HepG2 (cell line): ENCODE measurements around the gene PRR35. TPM values are rescaled to one million over a fixed set of nuclear protein-coding genes. Genes with fewer than 3 reads are reported as not detected.
A peak's percentile ranks its signal among the peaks of the same experiment; 100 is the strongest.

ENCODE experiments used
- CENPBD1 ChIP-seq: sonication (generic); formaldehyde crosslinking; IDR thresholded peaks from 2 replicates; pipeline ENCODE4 v1.8.0; 2022; ENCODE audit warnings: missing genetic modification reagents, low read depth, mild to moderate bottlenecking, borderline replicate concordance
- ELK4 ChIP-seq: sonication (generic); formaldehyde crosslinking; IDR thresholded peaks from 2 replicates; pipeline ENCODE4 v1.9.0; 2021; ENCODE audit warnings: missing genetic modification reagents, borderline replicate concordance
- FOXO1 ChIP-seq: sonication (generic); formaldehyde crosslinking; IDR thresholded peaks from 2 replicates; pipeline ENCODE4 v1.4.0; 2020; ENCODE audit warnings: missing genetic modification reagents
- GATAD1 ChIP-seq: IDR thresholded peaks from 2 replicates; pipeline ENCODE4 v1.6.1; 2016; ENCODE audit warnings: missing genetic modification reagents, missing compliant biosample characterization
- HDAC2 ChIP-seq: sonication (generic); formaldehyde crosslinking; IDR thresholded peaks from 2 replicates; pipeline ENCODE4 v1.4.0; 2020; ENCODE audit warnings: missing genetic modification reagents
- ISL2 ChIP-seq: sonication (generic); formaldehyde crosslinking; IDR thresholded peaks from 2 replicates; pipeline ENCODE4 v1.5.0; 2020; ENCODE audit warnings: missing genetic modification reagents
- KDM2A ChIP-seq: sonication (generic); formaldehyde crosslinking; IDR thresholded peaks from 2 replicates; pipeline ENCODE4 v1.4.0; 2020; ENCODE audit warnings: low read depth, missing genetic modification reagents, borderline replicate concordance
- MAZ ChIP-seq, 2 experiments: sonication (generic) in 1 of 2; formaldehyde crosslinking in 1 of 2; IDR thresholded peaks; 2 replicates each; pipeline versions ENCODE4 v1.5.0 to v1.6.1; 2012 to 2020; ENCODE audit warnings: low read depth in 2 of 2, mild to moderate bottlenecking in 2 of 2, borderline replicate concordance in 1 of 2, improper control_type of control experiment in 1 of 2, low read length in 1 of 2, missing genetic modification reagents in 1 of 2, moderate library complexity in 1 of 2
- REXO4 ChIP-seq: sonication (generic); formaldehyde crosslinking; IDR thresholded peaks from 2 replicates; pipeline ENCODE4 v1.8.0; 2022; ENCODE audit warnings: missing genetic modification reagents, mild to moderate bottlenecking, borderline replicate concordance
- SKIL ChIP-seq: sonication (generic); formaldehyde crosslinking; IDR thresholded peaks from 2 replicates; pipeline ENCODE4 v1.8.0; 2022; ENCODE audit warnings: missing genetic modification reagents, mild to moderate bottlenecking, moderate library complexity, borderline replicate concordance
- TARDBP ChIP-seq: sonication (generic); formaldehyde crosslinking; IDR thresholded peaks from 2 replicates; pipeline ENCODE4 v1.8.0; 2022; ENCODE audit warnings: mild to moderate bottlenecking, missing genetic modification reagents
- TFE3 ChIP-seq: IDR thresholded peaks from 2 replicates; pipeline ENCODE4 v1.6.1; 2016
- TRIM24 ChIP-seq: sonication (generic); formaldehyde crosslinking; IDR thresholded peaks from 2 replicates; pipeline ENCODE4 v1.8.0; 2022; ENCODE audit warnings: mild to moderate bottlenecking, missing genetic modification reagents
- U2AF1 ChIP-seq: fragments of 200-400 bp; formaldehyde crosslinking; optimal IDR thresholded peaks from 2 replicates; pipeline ENCODE3; 2017; ENCODE audit warnings: mild to moderate bottlenecking, low read depth, low read length
- U2AF2 ChIP-seq: fragments of 200-400 bp; formaldehyde crosslinking; IDR thresholded peaks from 2 replicates; pipeline ENCODE4 v1.6.1; 2017; ENCODE audit warnings: low read depth, mild to moderate bottlenecking, low read length
- ZNF280B ChIP-seq: sonication (generic); formaldehyde crosslinking; IDR thresholded peaks from 2 replicates; pipeline ENCODE4 v1.5.0; 2020; ENCODE audit warnings: missing genetic modification reagents, mild to moderate bottlenecking, borderline replicate concordance
- ZNF30 ChIP-seq: sonication (generic); formaldehyde crosslinking; IDR thresholded peaks from 2 replicates; pipeline ENCODE4 v1.5.0; 2020; ENCODE audit warnings: mild to moderate bottlenecking, missing genetic modification reagents
- ZNF549 ChIP-seq: sonication (generic); formaldehyde crosslinking; IDR thresholded peaks from 2 replicates; pipeline ENCODE4 v1.5.0; 2020; ENCODE audit warnings: missing genetic modification reagents
- ZNF598 ChIP-seq: sonication (generic); formaldehyde crosslinking; IDR thresholded peaks from 2 replicates; pipeline ENCODE4 v1.5.1; 2020; ENCODE audit warnings: mild to moderate bottlenecking, missing genetic modification reagents, borderline replicate concordance
- ZNF607 ChIP-seq: sonication (generic); formaldehyde crosslinking; IDR thresholded peaks from 2 replicates; pipeline ENCODE4 v1.5.1; 2020; ENCODE audit warnings: missing genetic modification reagents, mild to moderate bottlenecking, borderline replicate concordance
- polyA plus RNA-seq, 8 experiments: library from polyadenylated mRNA; depleted of rRNA in 3 of 8; stranded (reverse) in 7 of 8; unstranded in 1 of 8; fragments of >200 nt; fragmentation: Illumina TruSeq in 4 of 8; extraction: Trizol in 4 of 8; gene quantifications; 2 replicates each; pipeline versions ENCODE4 v1.2.1 to v1.2.3, GENCODE V29; 2011 to 2016; ENCODE audit warnings: low read depth in 4 of 8, missing spikeins in 1 of 8, mixed read lengths in 1 of 8; ENCODE audit not compliant: insufficient read depth in 1 of 8
- total RNA-seq, 5 experiments: library from RNA; depleted of rRNA; stranded (reverse); fragments of >200 nt; fragmentation: Illumina TruSeq; extraction: Trizol; gene quantifications; 2 replicates each; pipeline ENCODE4 v1.2.3, GENCODE V29; 2016; ENCODE audit warnings: low read depth in 1 of 5

The PRR35 gene
- total and polyA plus RNA-seq, 2 of the 13 experiments (the other 11 are each of a cell fraction or from before 2014, with no cell fraction given): 0.07 to 0.16 TPM

- TF ChIP-seq MAZ (IDR thresholded peaks at IDR 0.05; ENCODE audit: borderline replicate concordance, low read depth, low read length) (peak; percentile 51; the same call in 1 of the 2 replicates), MAZ (CRISPR knock-in tag; IDR thresholded peaks at IDR 0.05; ENCODE audit: low read depth) (peak; percentile 81; the same call in 1 of the 2 replicates), ISL2 (CRISPR knock-in tag) (0 out of 2 replicates have a peak, but pooled peaks have one; percentile 23), SKIL (CRISPR knock-in tag) (no peak), REXO4 (CRISPR knock-in tag) (no peak), ZNF598 (no peak; the same call in 1 of the 2 replicates), GATAD1 (CRISPR knock-in tag) (peak; percentile 58; the same call in 1 of the 2 replicates), ZNF549 (CRISPR knock-in tag) (0 out of 2 replicates have a peak, but pooled peaks have one; percentile 4), ZNF607 (CRISPR knock-in tag) (peak; percentile 37; the same call in 1 of the 2 replicates), TARDBP (CRISPR knock-in tag) (peak; percentile 26; the same call in 1 of the 2 replicates), TFE3 (CRISPR knock-in tag) (no peak), ZNF30 (CRISPR knock-in tag) (0 out of 2 replicates have a peak, but pooled peaks have one; percentile 24), ZNF280B (CRISPR knock-in tag) (no peak), ELK4 (peak; percentile 98), KDM2A (CRISPR knock-in tag) (peak; percentile 96), U2AF1 (no peak), CENPBD1 (CRISPR knock-in tag) (no peak; the same call in 1 of the 2 replicates), HDAC2 (CRISPR knock-in tag) (0 out of 2 replicates have a peak, but pooled peaks have one; percentile 16), FOXO1 (CRISPR knock-in tag) (peak; percentile 2; the same call in 1 of the 2 replicates), U2AF2 (no peak), TRIM24 (CRISPR knock-in tag) (no peak)
Measured at GRCh38 chr16:527015-527903, 32.9 kb upstream of the PRR35 start, which contains the start of gene CAPN15 (continued).
